Panc1 (cell line): ENCODE measurements around the gene SPOCK1. TPM values are rescaled to one million over a fixed set of nuclear protein-coding genes. Genes with fewer than 3 reads are reported as not detected.

Experiments
- ATAC-seq: fragments of 200-7000 bp; cut with Tn5 transposase; 2 replicates; pipeline ENCODE4 v1.9.1; 2020; ENCODE audit warnings: mild to moderate bottlenecking, moderate library complexity
- BruUV-seq: library from RNA; stranded (reverse); fragments of 400-500 nt; replicated peaks from 2 replicates; lab custom pipeline; 2021; lab: Mats Ljungman, UMichigan
- CTCF ChIA-PET: fragments of 300-600 bp; sonication (Branson Sonifier 250); formaldehyde crosslinking; loops from one replicate; lab custom pipeline; 2022; ENCODE audit warnings: antibody characterized with exemption; lab: Charles Lee
- POLR2A ChIA-PET: fragments of 300-600 bp; sonication (Branson Sonifier 250); formaldehyde crosslinking; loops from one replicate; lab custom pipeline; 2022; ENCODE audit warnings: antibody characterized with exemption; lab: Charles Lee
- DNase-seq: peaks from one replicate; pipeline ENCODE4 v3.0.0-alpha.2; 2010; ENCODE audit warnings: low read depth, low spot score
- H3K27ac ChIP-seq: 2 replicates; pipeline ENCODE4 v1.5.1; 2011; ENCODE audit warnings: mild to moderate bottlenecking, low read length, inconsistent platforms
- H3K27me3 ChIP-seq: fragments of 200-500 bp; sonication (Bioruptor generic); 2 replicates; pipeline ENCODE4 v1.6.0; 2014; ENCODE audit warnings: low read length, inconsistent platforms; ENCODE audit not compliant: control insufficient read depth, insufficient read depth
- H3K36me3 ChIP-seq: fragments of 200-500 bp; sonication (Bioruptor generic); 2 replicates; pipeline ENCODE4 v1.5.1; 2014; ENCODE audit warnings: inconsistent platforms, mild to moderate bottlenecking, low read length, moderate library complexity; ENCODE audit not compliant: control insufficient read depth, insufficient read depth
- H3K4me1 ChIP-seq: 2 replicates; pipeline ENCODE4 v1.5.1; 2011; ENCODE audit warnings: inconsistent platforms, mild to moderate bottlenecking, low read length, moderate library complexity; ENCODE audit not compliant: control insufficient read depth, insufficient read depth
- H3K4me3 ChIP-seq, 2 experiments: 2 replicates each; pipeline ENCODE4 v1.5.1; 2011 to 2012; ENCODE audit warnings: low read depth in 2 of 2, low read length in 2 of 2, mild to moderate bottlenecking in 2 of 2, inconsistent platforms in 1 of 2, moderate library complexity in 1 of 2
- H3K9me3 ChIP-seq: fragments of 200-500 bp; sonication (Bioruptor generic); 2 replicates; pipeline ENCODE4 v1.5.1; 2014; ENCODE audit warnings: low read depth, mild to moderate bottlenecking, inconsistent platforms, low read length, moderate library complexity; ENCODE audit not compliant: control insufficient read depth, insufficient read depth
- POLR2AphosphoS5 ChIP-seq: IDR thresholded peaks from 2 replicates; pipeline ENCODE4 v1.6.1; 2012; ENCODE audit warnings: mild to moderate bottlenecking, low read depth, low read length, moderate library complexity
- SIN3A ChIP-seq: IDR thresholded peaks from 2 replicates; pipeline ENCODE4 v1.6.1; 2012; ENCODE audit warnings: low read depth, mild to moderate bottlenecking, low read length, moderate library complexity, borderline replicate concordance; ENCODE audit not compliant: insufficient read depth
- TCF7L2 ChIP-seq: IDR thresholded peaks from 2 replicates; pipeline ENCODE4 v1.6.1; 2011; ENCODE audit warnings: mild to moderate bottlenecking, low read depth, low read length, inconsistent platforms
- in situ Hi-C: cut with HindIII; loops from 2 replicates; pipeline ENCODE4 v1.10.0; 2016; ENCODE audit warnings: low sequenced_read_pairs, low pct_unique_long_range_greater_than_20kb
- intact Hi-C: fragments of 100-400 bp; cut with micrococcal nuclease; formaldehyde crosslinking; loops from one replicate; pipeline ENCODE4 v1.10.0; 2022; ENCODE audit not compliant: unreplicated experiment
- total RNA-seq: library from RNA; stranded (reverse); gene quantifications from one replicate; pipeline ENCODE4 v1.2.1, GENCODE V29; 2021; ENCODE audit not compliant: unreplicated experiment
- TF ChIP-seq, protein P1 (sequence below): fragments of 450-650 bp; IDR thresholded peaks from 2 replicates; pipeline ENCODE4 v1.5.1; 2017; ENCODE audit warnings: mild to moderate bottlenecking
- TF ChIP-seq, protein P2 (sequence below), 2 experiments: IDR thresholded peaks; 2 replicates each; pipeline ENCODE4 v1.6.1; 2011 to 2012; ENCODE audit warnings: low read depth in 2 of 2, control low read depth in 1 of 2, low read length in 1 of 2, mild to moderate bottlenecking in 1 of 2, moderate library complexity in 1 of 2; ENCODE audit not compliant: insufficient read depth in 1 of 2

Gene SPOCK1
- total RNA-seq, 1 experiment from 2014 or later = 15.6 TPM

DNA sequence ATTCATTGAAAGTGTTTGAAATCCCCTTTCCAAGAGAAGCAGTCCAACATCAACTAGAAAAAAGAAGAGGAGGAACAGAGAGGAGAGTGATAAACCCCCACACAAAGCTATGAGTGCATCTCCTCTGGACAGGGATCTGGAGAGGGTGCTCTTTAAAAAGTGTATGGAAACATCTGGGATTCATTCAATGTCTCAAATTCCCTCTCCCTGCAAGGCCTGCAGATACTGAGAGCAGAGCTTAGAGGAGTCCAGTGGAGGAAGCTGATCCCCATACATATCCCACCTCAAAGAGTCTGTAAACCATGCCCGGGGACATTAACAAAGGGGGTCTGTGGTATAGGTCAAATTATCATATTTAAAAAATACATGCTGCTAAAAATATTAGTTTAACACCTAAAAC lies 2.2 kb downstream of the SPOCK1 start:
- no peaks in the 10 kb centered on the region for H3K9me3 ChIP-seq
- no peak overlapping the region for H3K27ac ChIP-seq
- H3K4me1 ChIP-seq = no peaks in the 10 kb centered on the region
- ChIA-PET POLR2A (no interaction called here), CTCF (interaction anchor here (1.9 kb wide), 1 partner anchor 177 kb away, joined by 7 read pairs; no protein-coding TSS in a partner anchor)
- peaks cover 2% of the 10 kb centered on the region; the same call in 1 of the 2 replicates for H3K27me3 ChIP-seq
- no TSS peak for BruUV-seq
- H3K4me3 ChIP-seq = no peak overlapping the region
- in situ Hi-C loops (no loop called here), intact Hi-C loops (loop anchor here (5.0 kb wide), 2 partner anchors 155 to 695 kb away; no protein-coding TSS in a partner anchor)
- no peaks in the 10 kb centered on the region for H3K36me3 ChIP-seq
- no peak for ATAC-seq
- DNase-seq = no peak
- no peak for TF ChIP-seq SIN3A
- TF ChIP-seq, protein P1, sequence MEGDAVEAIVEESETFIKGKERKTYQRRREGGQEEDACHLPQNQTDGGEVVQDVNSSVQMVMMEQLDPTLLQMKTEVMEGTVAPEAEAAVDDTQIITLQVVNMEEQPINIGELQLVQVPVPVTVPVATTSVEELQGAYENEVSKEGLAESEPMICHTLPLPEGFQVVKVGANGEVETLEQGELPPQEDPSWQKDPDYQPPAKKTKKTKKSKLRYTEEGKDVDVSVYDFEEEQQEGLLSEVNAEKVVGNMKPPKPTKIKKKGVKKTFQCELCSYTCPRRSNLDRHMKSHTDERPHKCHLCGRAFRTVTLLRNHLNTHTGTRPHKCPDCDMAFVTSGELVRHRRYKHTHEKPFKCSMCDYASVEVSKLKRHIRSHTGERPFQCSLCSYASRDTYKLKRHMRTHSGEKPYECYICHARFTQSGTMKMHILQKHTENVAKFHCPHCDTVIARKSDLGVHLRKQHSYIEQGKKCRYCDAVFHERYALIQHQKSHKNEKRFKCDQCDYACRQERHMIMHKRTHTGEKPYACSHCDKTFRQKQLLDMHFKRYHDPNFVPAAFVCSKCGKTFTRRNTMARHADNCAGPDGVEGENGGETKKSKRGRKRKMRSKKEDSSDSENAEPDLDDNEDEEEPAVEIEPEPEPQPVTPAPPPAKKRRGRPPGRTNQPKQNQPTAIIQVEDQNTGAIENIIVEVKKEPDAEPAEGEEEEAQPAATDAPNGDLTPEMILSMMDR = no peak
- TF ChIP-seq, protein P2, sequence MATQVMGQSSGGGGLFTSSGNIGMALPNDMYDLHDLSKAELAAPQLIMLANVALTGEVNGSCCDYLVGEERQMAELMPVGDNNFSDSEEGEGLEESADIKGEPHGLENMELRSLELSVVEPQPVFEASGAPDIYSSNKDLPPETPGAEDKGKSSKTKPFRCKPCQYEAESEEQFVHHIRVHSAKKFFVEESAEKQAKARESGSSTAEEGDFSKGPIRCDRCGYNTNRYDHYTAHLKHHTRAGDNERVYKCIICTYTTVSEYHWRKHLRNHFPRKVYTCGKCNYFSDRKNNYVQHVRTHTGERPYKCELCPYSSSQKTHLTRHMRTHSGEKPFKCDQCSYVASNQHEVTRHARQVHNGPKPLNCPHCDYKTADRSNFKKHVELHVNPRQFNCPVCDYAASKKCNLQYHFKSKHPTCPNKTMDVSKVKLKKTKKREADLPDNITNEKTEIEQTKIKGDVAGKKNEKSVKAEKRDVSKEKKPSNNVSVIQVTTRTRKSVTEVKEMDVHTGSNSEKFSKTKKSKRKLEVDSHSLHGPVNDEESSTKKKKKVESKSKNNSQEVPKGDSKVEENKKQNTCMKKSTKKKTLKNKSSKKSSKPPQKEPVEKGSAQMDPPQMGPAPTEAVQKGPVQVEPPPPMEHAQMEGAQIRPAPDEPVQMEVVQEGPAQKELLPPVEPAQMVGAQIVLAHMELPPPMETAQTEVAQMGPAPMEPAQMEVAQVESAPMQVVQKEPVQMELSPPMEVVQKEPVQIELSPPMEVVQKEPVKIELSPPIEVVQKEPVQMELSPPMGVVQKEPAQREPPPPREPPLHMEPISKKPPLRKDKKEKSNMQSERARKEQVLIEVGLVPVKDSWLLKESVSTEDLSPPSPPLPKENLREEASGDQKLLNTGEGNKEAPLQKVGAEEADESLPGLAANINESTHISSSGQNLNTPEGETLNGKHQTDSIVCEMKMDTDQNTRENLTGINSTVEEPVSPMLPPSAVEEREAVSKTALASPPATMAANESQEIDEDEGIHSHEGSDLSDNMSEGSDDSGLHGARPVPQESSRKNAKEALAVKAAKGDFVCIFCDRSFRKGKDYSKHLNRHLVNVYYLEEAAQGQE (IDR thresholded peaks at IDR 0.05; ENCODE audit: insufficient read depth in 1 of 2, low read depth in 2 of 2, low read length in 1 of 2) = no peak
- no peak for TF ChIP-seq TCF7L2
- TF ChIP-seq POLR2AphosphoS5 = no peak

DNA sequence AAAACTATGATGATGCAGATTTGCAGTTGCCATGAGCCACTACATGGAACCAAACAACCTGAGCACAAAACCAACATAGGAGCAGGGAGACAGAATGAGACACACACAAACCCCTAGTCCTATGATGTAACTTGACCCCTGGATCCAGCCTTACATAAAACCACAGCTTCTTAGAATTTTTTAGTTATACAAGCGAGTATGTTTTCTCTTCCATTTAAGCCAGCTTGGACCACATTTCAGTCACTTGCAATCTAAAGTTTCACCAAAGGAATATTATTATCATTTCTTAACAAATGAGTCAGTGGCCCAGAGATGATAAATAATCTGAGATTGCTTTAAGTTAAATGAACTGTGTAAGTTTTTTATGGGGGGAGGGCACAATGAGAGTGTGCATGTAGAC lies 6.8 kb downstream of the SPOCK1 start:
- Histone ChIP-seq H3K27ac (no peak overlapping the region), H3K4me1 (no peaks in the 10 kb centered on the region), H3K27me3 (peaks cover 2% of the 10 kb centered on the region; the same call in 1 of the 2 replicates), H3K9me3 (no peaks in the 10 kb centered on the region), H3K36me3 (no peaks in the 10 kb centered on the region), H3K4me3 (no peak overlapping the region)
- DNase-seq = no peak
- in situ Hi-C loops (no loop called here), intact Hi-C loops (no loop called here)
- no TSS peak for BruUV-seq
- ATAC-seq = no peak
- POLR2A ChIA-PET = no interaction called here
- TF ChIP-seq, protein P1 = no peak
- TF ChIP-seq POLR2AphosphoS5 (no peak), TCF7L2 (no peak), SIN3A (no peak)
- TF ChIP-seq, protein P2 (IDR thresholded peaks at IDR 0.05; ENCODE audit: insufficient read depth in 1 of 2, low read depth in 2 of 2, low read length in 1 of 2) = no peak
- CTCF ChIA-PET = no interaction called here
